Endothelial cell of umbilical vein (primary cell): ENCODE measurements around the gene FANCE. TPM values are rescaled to one million over a fixed set of nuclear protein-coding genes. Genes with fewer than 3 reads are reported as not detected.

Experiments used
- BruUV-seq: library from RNA; stranded (reverse); fragments of 400-500 nt; replicated peaks from 2 replicates; lab custom pipeline; 2021; lab: Mats Ljungman, UMichigan
- CTCF ChIA-PET: fragments of 300-600, 350-600 bp; sonication (Branson Sonifier 250); formaldehyde crosslinking; loops from one replicate; lab custom pipeline; 2021; ENCODE audit warnings: antibody characterized with exemption, inconsistent platforms; lab: Charles Lee
- POLR2A ChIA-PET: fragments of 300-600, 350-600 bp; sonication (Branson Sonifier 250); formaldehyde crosslinking; loops from one replicate; lab custom pipeline; 2021; ENCODE audit warnings: antibody characterized with exemption, inconsistent platforms; lab: Charles Lee
- DNase-seq: peaks from one replicate; pipeline ENCODE4 v3.0.0-alpha.2; 2011; ENCODE audit warnings: low read depth, low spot score
- FAIRE-seq: peaks from 2 replicates; lab custom pipeline; 2011; peaks lifted over from hg19 to GRCh38; lab: Jason Lieb, UNC
- H2AFZ ChIP-seq: 2 replicates; pipeline ENCODE4 v1.6.0; 2012; ENCODE audit warnings: low read depth, low read length, control low read depth, inconsistent platforms
- H3K27ac ChIP-seq: 2 replicates; pipeline ENCODE4 v1.5.1; 2011; ENCODE audit warnings: low read depth, mild to moderate bottlenecking, control low read depth, low read length, moderate library complexity; ENCODE audit not compliant: insufficient read depth
- H3K27me3 ChIP-seq, 2 experiments: 2 replicates each; pipeline versions ENCODE4 v1.6.0 to v1.6.1; 2011; ENCODE audit warnings: low read length in 2 of 2, mixed read lengths in 1 of 2; ENCODE audit not compliant: control insufficient read depth in 2 of 2, insufficient read depth in 2 of 2
- H3K36me3 ChIP-seq, 2 experiments: 2 replicates in 1 of 2; 3 replicates in 1 of 2; pipeline ENCODE4 v1.5.1; 2011; ENCODE audit warnings: low read length in 2 of 2, mild to moderate bottlenecking in 1 of 2, moderate library complexity in 1 of 2; ENCODE audit not compliant: control insufficient read depth in 2 of 2, insufficient read depth in 2 of 2; ENCODE audit errors: extremely low read depth in 1 of 2
- H3K4me1 ChIP-seq: 3 replicates; pipeline ENCODE4 v1.5.1; 2011; ENCODE audit warnings: mild to moderate bottlenecking, low read length; ENCODE audit not compliant: control insufficient read depth, insufficient read depth; ENCODE audit errors: extremely low read depth
- H3K4me2 ChIP-seq: 2 replicates; pipeline ENCODE4 v1.6.1; 2011; ENCODE audit warnings: low read length, control low read depth, mixed read lengths; ENCODE audit not compliant: insufficient read depth
- H3K4me3 ChIP-seq, 3 experiments: fragments of 200-600 bp in 1 of 3; sonication (generic), shearing (Covaris generic) in 1 of 3; replicated peaks in 1 of 3; 2 replicates each; pipeline ENCODE4 v1.5.1; 2011 to 2016; ENCODE audit warnings: control low read depth in 3 of 3, low read length in 3 of 3, mild to moderate bottlenecking in 2 of 3, inconsistent platforms in 1 of 3, low read depth in 1 of 3, moderate library complexity in 1 of 3; ENCODE audit not compliant: insufficient read depth in 1 of 3
- H3K79me2 ChIP-seq: 2 replicates; pipeline ENCODE4 v1.6.0; 2012; ENCODE audit warnings: low read length, inconsistent platforms; ENCODE audit not compliant: control insufficient read depth, insufficient read depth
- H3K9ac ChIP-seq: replicated peaks from 2 replicates; pipeline ENCODE3; 2011; ENCODE audit warnings: low read length, control low read depth; ENCODE audit not compliant: insufficient read depth; ENCODE audit errors: extremely low read depth
- H3K9me1 ChIP-seq: replicated peaks from 3 replicates; pipeline ENCODE4 v1.6.0; 2011; ENCODE audit warnings: mild to moderate bottlenecking, low read length; ENCODE audit not compliant: control insufficient read depth, insufficient read depth; ENCODE audit errors: extremely low read depth
- H3K9me3 ChIP-seq: replicated peaks from 2 replicates; pipeline ENCODE4 v1.5.1; 2012; ENCODE audit warnings: low read length, inconsistent platforms; ENCODE audit not compliant: control insufficient read depth, insufficient read depth
- H4K20me1 ChIP-seq: replicated peaks from 2 replicates; pipeline ENCODE3; 2011; ENCODE audit warnings: mild to moderate bottlenecking, low read length; ENCODE audit not compliant: control insufficient read depth, insufficient read depth; ENCODE audit errors: extremely low read depth
- EZH2 ChIP-seq: IDR thresholded peaks from 2 replicates; pipeline ENCODE4 v1.6.1; 2012; ENCODE audit warnings: borderline replicate concordance, low read depth, mild to moderate bottlenecking, moderate library complexity, low read length, inconsistent platforms; ENCODE audit not compliant: severe bottlenecking
- FOS ChIP-seq: IDR thresholded peaks from 2 replicates; pipeline ENCODE4 v1.6.1; 2011; ENCODE audit warnings: mild to moderate bottlenecking, low read length, moderate library complexity, borderline replicate concordance; ENCODE audit not compliant: insufficient read depth
- GATA2 ChIP-seq: IDR thresholded peaks from 2 replicates; pipeline ENCODE4 v1.7.0; 2011; ENCODE audit warnings: low read depth, mild to moderate bottlenecking, moderate library complexity, mixed read lengths, low read length; ENCODE audit not compliant: insufficient read length, insufficient read depth
- JUN ChIP-seq: IDR thresholded peaks from 2 replicates; pipeline ENCODE4 v1.6.1; 2011; ENCODE audit warnings: borderline replicate concordance, low read depth; ENCODE audit not compliant: insufficient read length, insufficient read depth
- MYC ChIP-seq: IDR thresholded peaks from one replicate; pipeline ENCODE4 v1.6.1; 2011; ENCODE audit warnings: mild to moderate bottlenecking, low read depth, low read length
- POLR2A ChIP-seq: IDR thresholded peaks from 2 replicates; pipeline ENCODE4 v1.6.1; 2012; ENCODE audit warnings: low read depth, mild to moderate bottlenecking, control low read depth, low read length
- dilution Hi-C: fragments of 300-500 bp; cut with MboI; formaldehyde crosslinking; loops from one replicate; pipeline ENCODE4 v1.15.0; 2019; ENCODE audit warnings: low sequenced_read_pairs; ENCODE audit not compliant: extremely low pct_ligation_motif_present
- intact Hi-C: fragments of 100-400 bp; cut with micrococcal nuclease; formaldehyde crosslinking; loops from one replicate; pipeline ENCODE4 v1.10.0; 2022
- polyA plus RNA-seq, 4 experiments: library from polyadenylated mRNA; depleted of rRNA in 3 of 4; stranded (reverse) in 3 of 4; unstranded in 1 of 4; fragments of >200 nt; gene quantifications; 2 replicates each; pipeline versions ENCODE4 v1.2.1 to v1.2.3, GENCODE V29; 2011 to 2012; ENCODE audit warnings: missing spikeins in 1 of 4
- total RNA-seq: library from RNA; stranded (reverse); gene quantifications from 2 replicates; pipeline ENCODE4 v1.2.3, GENCODE V29; 2021
- TF ChIP-seq, protein P1 (sequence below), 2 donors: IDR thresholded peaks; 1 replicate in 1 of 2; 2 replicates in 1 of 2; pipeline ENCODE4 v1.5.1; 2011; ENCODE audit warnings: low read length in 2 of 2, mild to moderate bottlenecking in 2 of 2, moderate library complexity in 2 of 2, control low read depth in 1 of 2, inconsistent platforms in 1 of 2, low read depth in 1 of 2; ENCODE audit not compliant: insufficient read depth in 1 of 2; ENCODE audit errors: extremely low read depth in 1 of 2
- TF ChIP-seq, protein P2 (sequence below): IDR thresholded peaks from 2 replicates; pipeline ENCODE4 v1.6.1; 2011; ENCODE audit not compliant: insufficient read depth, insufficient read length

Gene FANCE
- total and polyA plus RNA-seq, 2 donors (not counting 3 experiments of a cell fraction or from before 2014, with no cell fraction given): 9.1 to 12.7 TPM

DNA sequence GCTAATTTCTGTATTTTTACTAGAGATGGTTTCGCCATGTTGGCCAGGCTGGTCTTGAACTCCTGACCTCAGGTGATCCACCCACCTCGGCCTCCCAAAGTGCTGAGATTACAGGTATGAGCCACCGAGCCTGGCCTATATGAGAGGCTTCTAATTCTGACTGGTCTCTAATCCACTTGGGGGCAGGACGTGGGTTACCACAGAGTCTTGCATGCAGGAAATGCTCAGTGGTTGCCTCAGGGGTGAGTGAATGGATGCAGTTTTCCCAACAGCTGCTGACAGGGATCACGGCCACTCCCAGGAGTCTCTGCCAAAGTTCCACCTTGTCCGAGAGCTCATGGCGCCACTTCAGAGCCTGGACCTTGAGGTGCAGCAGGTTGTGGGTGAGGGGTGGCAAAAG, 6.4 kb upstream of the FANCE start:
- no peaks in the 10 kb centered on the region for H4K20me1 ChIP-seq
- POLR2A ChIA-PET: no interaction called here
- H2AFZ ChIP-seq: no peak overlapping the region
- intact Hi-C loops: no loop called here
- TF ChIP-seq, protein P1, sequence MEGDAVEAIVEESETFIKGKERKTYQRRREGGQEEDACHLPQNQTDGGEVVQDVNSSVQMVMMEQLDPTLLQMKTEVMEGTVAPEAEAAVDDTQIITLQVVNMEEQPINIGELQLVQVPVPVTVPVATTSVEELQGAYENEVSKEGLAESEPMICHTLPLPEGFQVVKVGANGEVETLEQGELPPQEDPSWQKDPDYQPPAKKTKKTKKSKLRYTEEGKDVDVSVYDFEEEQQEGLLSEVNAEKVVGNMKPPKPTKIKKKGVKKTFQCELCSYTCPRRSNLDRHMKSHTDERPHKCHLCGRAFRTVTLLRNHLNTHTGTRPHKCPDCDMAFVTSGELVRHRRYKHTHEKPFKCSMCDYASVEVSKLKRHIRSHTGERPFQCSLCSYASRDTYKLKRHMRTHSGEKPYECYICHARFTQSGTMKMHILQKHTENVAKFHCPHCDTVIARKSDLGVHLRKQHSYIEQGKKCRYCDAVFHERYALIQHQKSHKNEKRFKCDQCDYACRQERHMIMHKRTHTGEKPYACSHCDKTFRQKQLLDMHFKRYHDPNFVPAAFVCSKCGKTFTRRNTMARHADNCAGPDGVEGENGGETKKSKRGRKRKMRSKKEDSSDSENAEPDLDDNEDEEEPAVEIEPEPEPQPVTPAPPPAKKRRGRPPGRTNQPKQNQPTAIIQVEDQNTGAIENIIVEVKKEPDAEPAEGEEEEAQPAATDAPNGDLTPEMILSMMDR (IDR thresholded peaks at IDR 0.05; ENCODE audit: extremely low read depth in 1 of 2, insufficient read depth in 1 of 2, low read depth in 1 of 2, low read length in 2 of 2): no peak
- TF ChIP-seq, protein P2, sequence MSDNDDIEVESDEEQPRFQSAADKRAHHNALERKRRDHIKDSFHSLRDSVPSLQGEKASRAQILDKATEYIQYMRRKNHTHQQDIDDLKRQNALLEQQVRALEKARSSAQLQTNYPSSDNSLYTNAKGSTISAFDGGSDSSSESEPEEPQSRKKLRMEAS: no peak
- no peak for TF ChIP-seq GATA2
- no peak for TF ChIP-seq EZH2
- TF ChIP-seq MYC: no peak
- TF ChIP-seq POLR2A: no peak
- TF ChIP-seq JUN: no peak
- TF ChIP-seq FOS: no peak
- dilution Hi-C loops: no loop called here
- no peak overlapping the region for H3K9ac ChIP-seq
- peaks cover 0 to 1% of the 10 kb centered on the region in 2 experiments for H3K27me3 ChIP-seq
- no TSS peak for BruUV-seq
- FAIRE-seq (no peak), DNase-seq (no peak)
- no peaks in the 10 kb centered on the region for H3K79me2 ChIP-seq
- no peak overlapping the region for H3K27ac ChIP-seq
- no peaks in the 10 kb centered on the region for H3K36me3 ChIP-seq
- H3K4me1 ChIP-seq: no peaks in the 10 kb centered on the region
- H3K9me1 ChIP-seq: no peaks in the 10 kb centered on the region
- H3K9me3 ChIP-seq: no peaks in the 10 kb centered on the region
- no peak overlapping the region for H3K4me2 ChIP-seq
- no peak overlapping the region for H3K4me3 ChIP-seq
- CTCF ChIA-PET: interaction anchor here (1.0 to 9.3 kb wide), 3 partner anchors 23 to 104 kb away, joined by 3 to 228 read pairs (median 8); partner anchors contain the start of gene PPARD
